ENCODE data around the gene MDM2. TPM values are rescaled to one million over a fixed set of nuclear protein-coding genes. Genes with fewer than 3 reads are reported as not detected.

Gene MDM2
- total RNA-seq, 1 experiment from 2014 or later = 118 TPM

DNA sequence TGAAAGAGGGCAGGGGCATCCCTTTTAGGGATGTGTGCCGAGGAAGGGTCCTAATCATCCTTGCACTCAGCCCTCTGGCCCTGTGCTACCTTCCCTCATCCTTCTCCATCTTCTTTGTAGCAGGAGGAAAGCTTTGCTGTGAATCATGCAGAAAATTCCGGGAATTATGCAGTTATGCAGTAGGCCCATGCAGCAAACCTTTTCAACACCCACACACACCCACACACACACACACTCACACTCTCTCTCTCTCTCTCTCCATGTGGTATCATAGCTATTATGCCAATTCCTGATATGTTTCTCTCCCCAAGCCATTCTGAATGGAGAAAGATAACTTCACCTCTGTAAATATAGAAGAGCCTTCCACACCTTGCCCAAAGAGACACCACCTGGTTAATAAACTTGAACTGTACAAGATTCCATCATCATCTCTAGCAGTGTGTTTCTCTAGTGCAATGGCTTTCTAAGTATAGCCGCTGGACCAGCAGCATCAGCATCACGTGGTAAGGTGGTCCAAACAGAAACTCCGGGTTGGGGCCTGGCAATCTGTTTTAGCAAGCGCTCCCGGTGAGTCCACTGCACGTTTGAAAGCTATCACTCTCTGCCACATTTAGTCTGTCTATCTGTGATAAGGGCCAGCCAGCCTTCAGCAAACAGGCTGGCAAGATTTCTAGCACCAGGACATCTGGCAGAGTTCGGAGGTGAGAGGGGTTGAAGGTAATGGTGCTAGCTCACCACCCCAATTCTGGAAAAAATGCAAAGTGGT is 57.6 kb downstream of the MDM2 start:
- Mint-ChIP-seq H3K4me3 (ENCODE audit: unreplicated experiment) (no peak overlapping the region), H3K4me1 (ENCODE audit: low read depth, unreplicated experiment) (no peaks in the 10 kb centered on the region), H3K36me3 (ENCODE audit: insufficient read depth, unreplicated experiment) (no peaks in the 10 kb centered on the region), H3K27ac (ENCODE audit: unreplicated experiment) (no peak overlapping the region), H3K27me3 (ENCODE audit: insufficient read depth, unreplicated experiment) (no peaks in the 10 kb centered on the region), H3K9me3 (ENCODE audit: unreplicated experiment) (no peaks in the 10 kb centered on the region)
- TF ChIP-seq, protein P1, sequence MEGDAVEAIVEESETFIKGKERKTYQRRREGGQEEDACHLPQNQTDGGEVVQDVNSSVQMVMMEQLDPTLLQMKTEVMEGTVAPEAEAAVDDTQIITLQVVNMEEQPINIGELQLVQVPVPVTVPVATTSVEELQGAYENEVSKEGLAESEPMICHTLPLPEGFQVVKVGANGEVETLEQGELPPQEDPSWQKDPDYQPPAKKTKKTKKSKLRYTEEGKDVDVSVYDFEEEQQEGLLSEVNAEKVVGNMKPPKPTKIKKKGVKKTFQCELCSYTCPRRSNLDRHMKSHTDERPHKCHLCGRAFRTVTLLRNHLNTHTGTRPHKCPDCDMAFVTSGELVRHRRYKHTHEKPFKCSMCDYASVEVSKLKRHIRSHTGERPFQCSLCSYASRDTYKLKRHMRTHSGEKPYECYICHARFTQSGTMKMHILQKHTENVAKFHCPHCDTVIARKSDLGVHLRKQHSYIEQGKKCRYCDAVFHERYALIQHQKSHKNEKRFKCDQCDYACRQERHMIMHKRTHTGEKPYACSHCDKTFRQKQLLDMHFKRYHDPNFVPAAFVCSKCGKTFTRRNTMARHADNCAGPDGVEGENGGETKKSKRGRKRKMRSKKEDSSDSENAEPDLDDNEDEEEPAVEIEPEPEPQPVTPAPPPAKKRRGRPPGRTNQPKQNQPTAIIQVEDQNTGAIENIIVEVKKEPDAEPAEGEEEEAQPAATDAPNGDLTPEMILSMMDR (IDR thresholded peaks at IDR 0.05; ENCODE audit: insufficient read depth in 1 of 2, low read depth in 1 of 2, low read length in 1 of 2, severe bottlenecking in 1 of 2, unreplicated experiment in 1 of 2) = no peak
- no peak overlapping the region for H3K4me3 ChIP-seq (ENCODE audit: low read depth, low read length)
- DNase-seq = no peak
- intact Hi-C loops (cut with micrococcal nuclease; ENCODE audit: unreplicated experiment) = loop anchor here (2.0 kb wide), 1 partner anchor 291 kb away; no protein-coding TSS in a partner anchor
- H3K4me1 ChIP-seq = no peaks in the 10 kb centered on the region
- ChIA-PET POLR2A (no interaction called here), CTCF (interaction anchor here (0.6 kb wide), 1 partner anchor 206 kb away, joined by 3 read pairs; no protein-coding TSS in a partner anchor)
- no TSS peak for BruUV-seq (replicated peaks)
- no peaks in the 10 kb centered on the region for H3K27me3 ChIP-seq (replicated peaks; ENCODE audit: control insufficient read depth, insufficient read depth, low read length)
- H3K9me3 ChIP-seq = no peaks in the 10 kb centered on the region
- no peaks in the 10 kb centered on the region for H3K36me3 ChIP-seq (ENCODE audit: control insufficient read depth, insufficient read depth, low read length)

DNA sequence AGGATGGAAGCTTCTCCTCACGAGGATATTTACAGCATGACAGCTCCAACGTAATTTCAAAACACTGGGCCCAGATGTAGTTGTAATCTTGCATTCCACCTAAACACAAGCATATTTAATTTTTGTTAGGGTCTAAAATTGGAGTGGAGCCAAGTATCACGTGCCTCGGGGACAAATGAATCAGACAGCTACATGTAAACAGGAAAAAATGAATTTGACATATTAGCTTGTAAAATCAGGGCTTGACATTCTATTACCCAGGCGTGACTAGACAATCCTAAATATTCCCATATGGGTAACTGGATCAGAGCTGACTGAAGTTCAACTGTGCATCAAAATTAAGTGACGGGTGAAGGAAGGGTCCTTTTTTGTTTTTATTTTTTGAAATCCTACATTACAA is 59.0 kb downstream of the MDM2 start:
- H3K36me3 ChIP-seq (ENCODE audit: control insufficient read depth, insufficient read depth, low read length) = no peaks in the 10 kb centered on the region
- no peaks in the 10 kb centered on the region for H3K27me3 ChIP-seq (replicated peaks; ENCODE audit: control insufficient read depth, insufficient read depth, low read length)
- Mint-ChIP-seq H3K4me1 (ENCODE audit: low read depth, unreplicated experiment) (no peaks in the 10 kb centered on the region), H3K9me3 (ENCODE audit: unreplicated experiment) (no peaks in the 10 kb centered on the region), H3K36me3 (ENCODE audit: insufficient read depth, unreplicated experiment) (no peaks in the 10 kb centered on the region), H3K27me3 (ENCODE audit: insufficient read depth, unreplicated experiment) (no peaks in the 10 kb centered on the region), H3K27ac (ENCODE audit: unreplicated experiment) (no peak overlapping the region), H3K4me3 (ENCODE audit: unreplicated experiment) (no peak overlapping the region)
- no peaks in the 10 kb centered on the region for H3K9me3 ChIP-seq
- no peaks in the 10 kb centered on the region for H3K4me1 ChIP-seq
- POLR2A ChIA-PET = interaction anchor here (0.6 kb wide), 1 partner anchor 30 kb away, joined by 4 read pairs; no protein-coding TSS in a partner anchor
- no TSS peak for BruUV-seq (replicated peaks)
- H3K4me3 ChIP-seq (ENCODE audit: low read depth, low read length) = no peak overlapping the region
- DNase-seq = no peak
- TF ChIP-seq, protein P1 (IDR thresholded peaks at IDR 0.05; ENCODE audit: insufficient read depth in 1 of 2, low read depth in 1 of 2, low read length in 1 of 2, severe bottlenecking in 1 of 2, unreplicated experiment in 1 of 2) = no peak
- CTCF ChIA-PET = no interaction called here
- intact Hi-C loops (cut with micrococcal nuclease; ENCODE audit: unreplicated experiment) = no loop called here

GRCh38 chr12:68867606-68868005 is 59.6 kb downstream of the MDM2 start:
- H3K36me3 ChIP-seq (ENCODE audit: control insufficient read depth, insufficient read depth, low read length) = no peaks in the 10 kb centered on the region
- CTCF ChIA-PET = no interaction called here
- H3K4me1 ChIP-seq = no peaks in the 10 kb centered on the region
- intact Hi-C loops (cut with micrococcal nuclease; ENCODE audit: unreplicated experiment) = no loop called here
- TF ChIP-seq, protein P1 (IDR thresholded peaks at IDR 0.05; ENCODE audit: insufficient read depth in 1 of 2, low read depth in 1 of 2, low read length in 1 of 2, severe bottlenecking in 1 of 2, unreplicated experiment in 1 of 2) = no peak
- Mint-ChIP-seq H3K36me3 (ENCODE audit: insufficient read depth, unreplicated experiment) (no peaks in the 10 kb centered on the region), H3K27me3 (ENCODE audit: insufficient read depth, unreplicated experiment) (no peaks in the 10 kb centered on the region), H3K27ac (ENCODE audit: unreplicated experiment) (no peak overlapping the region), H3K4me1 (ENCODE audit: low read depth, unreplicated experiment) (no peaks in the 10 kb centered on the region), H3K4me3 (ENCODE audit: unreplicated experiment) (no peak overlapping the region), H3K9me3 (ENCODE audit: unreplicated experiment) (no peaks in the 10 kb centered on the region)
- DNase-seq = no peak
- BruUV-seq (replicated peaks) = no TSS peak
- H3K9me3 ChIP-seq = no peaks in the 10 kb centered on the region
- POLR2A ChIA-PET = interaction anchor here (0.6 kb wide), 1 partner anchor 31 kb away, joined by 4 read pairs; no protein-coding TSS in a partner anchor
- H3K4me3 ChIP-seq (ENCODE audit: low read depth, low read length) = no peak overlapping the region
- H3K27me3 ChIP-seq (replicated peaks; ENCODE audit: control insufficient read depth, insufficient read depth, low read length) = no peaks in the 10 kb centered on the region

All from Caco-2 (cell line).